SK-N-SH (cell line): Measurements from ENCODE around the gene RGS7. TPM values are rescaled to one million over a fixed set of nuclear protein-coding genes. Genes with fewer than 3 reads are reported as not detected.

ENCODE experiments used
- CTCF ChIA-PET: fragments of 300-600, 350-600 bp; formaldehyde crosslinking; extraction: SDS; loops from one replicate; lab custom pipeline; 2021; lab: Yijun Ruan, JAX
- POLR2A ChIA-PET: fragments of 350-600 bp; sonication (Branson Sonifier 250); formaldehyde crosslinking; extraction: SDS; loops from one replicate; lab custom pipeline; 2020; ENCODE audit warnings: antibody characterized with exemption, inconsistent platforms; lab: Yijun Ruan, JAX
- DNase-seq: peaks from one replicate; pipeline ENCODE4 v3.0.0; 2012
- H2AFZ ChIP-seq: fragments of 200-600 bp; sonication (generic); 2 replicates; pipeline ENCODE4 v1.8.1; 2016; ENCODE audit warnings: antibody characterized with exemption, mild to moderate bottlenecking, low read depth
- H3F3A ChIP-seq: fragments of 200-600 bp; sonication (generic); replicated peaks from 2 replicates; pipeline ENCODE3; 2016; ENCODE audit warnings: antibody characterized with exemption, mild to moderate bottlenecking; ENCODE audit not compliant: insufficient read depth
- H3K27ac ChIP-seq, 2 experiments: fragments of 200-500 bp in 1 of 2; fragments of 200-600 bp in 1 of 2; sonication (Bioruptor generic) in 1 of 2; sonication (generic), shearing (Covaris generic) in 1 of 2; 2 replicates each; pipeline versions ENCODE4 v1.5.1 to v1.6.1; 2014 to 2016; ENCODE audit warnings: low read depth in 2 of 2, inconsistent platforms in 1 of 2, low read length in 1 of 2, mild to moderate bottlenecking in 1 of 2, mixed read lengths in 1 of 2
- H3K27me3 ChIP-seq: fragments of 200-600 bp; sonication (generic), shearing (Covaris generic); 2 replicates; pipeline ENCODE4 v1.6.1; 2016; ENCODE audit warnings: mixed run types; ENCODE audit not compliant: insufficient read depth
- H3K36me3 ChIP-seq, 2 experiments: fragments of 200-500 bp in 1 of 2; fragments of 200-600 bp in 1 of 2; sonication (Bioruptor generic) in 1 of 2; sonication (generic) in 1 of 2; replicated peaks in 1 of 2; 2 replicates each; pipeline versions ENCODE3 to v1.5.1; 2014 to 2016; ENCODE audit warnings: low read length in 1 of 2, mild to moderate bottlenecking in 1 of 2; ENCODE audit not compliant: insufficient read depth in 2 of 2, control insufficient read depth in 1 of 2
- H3K4me1 ChIP-seq, 2 experiments: fragments of 200-500 bp in 1 of 2; fragments of 200-600 bp in 1 of 2; sonication (Bioruptor generic) in 1 of 2; sonication (generic), shearing (Covaris generic) in 1 of 2; 2 replicates each; pipeline versions ENCODE4 v1.5.1 to v1.6.1; 2014 to 2016; ENCODE audit warnings: low read depth in 1 of 2, low read length in 1 of 2, mixed run types in 1 of 2; ENCODE audit not compliant: insufficient read depth in 2 of 2, control insufficient read depth in 1 of 2
- H3K4me2 ChIP-seq: fragments of 200-600 bp; sonication (generic), shearing (Covaris generic); 2 replicates; pipeline ENCODE4 v1.6.1; 2017; ENCODE audit warnings: mixed run types
- H3K4me3 ChIP-seq, 2 experiments: fragments of 200-500 bp in 1 of 2; fragments of 200-600 bp in 1 of 2; sonication (Bioruptor generic) in 1 of 2; sonication (generic), shearing (Covaris generic) in 1 of 2; 2 replicates each; pipeline versions ENCODE4 v1.5.1 to v1.8.1; 2014 to 2016; ENCODE audit warnings: low read depth in 2 of 2, inconsistent platforms in 1 of 2, low read length in 1 of 2, mild to moderate bottlenecking in 1 of 2, mixed read lengths in 1 of 2, moderate library complexity in 1 of 2
- H3K79me2 ChIP-seq: fragments of 200-600 bp; sonication (generic); 2 replicates; pipeline ENCODE4 v1.8.1; 2017; ENCODE audit warnings: mild to moderate bottlenecking; ENCODE audit not compliant: insufficient read depth
- H3K9ac ChIP-seq: fragments of 200-600 bp; sonication (generic); 2 replicates; pipeline ENCODE4 v1.6.1; 2017; ENCODE audit warnings: mixed run types
- H3K9me2 ChIP-seq: fragments of 200-600 bp; sonication (generic); 2 replicates; pipeline ENCODE4 v1.6.1; 2017; ENCODE audit warnings: mixed run types
- H3K9me3 ChIP-seq: fragments of 200-600 bp; sonication (generic); 2 replicates; pipeline ENCODE4 v1.6.1; 2017; ENCODE audit warnings: mixed run types, mild to moderate bottlenecking, moderate library complexity
- H4K20me1 ChIP-seq: fragments of 200-600 bp; sonication (generic); 2 replicates; pipeline ENCODE4 v1.6.1; 2017; ENCODE audit warnings: mild to moderate bottlenecking, mixed run types; ENCODE audit not compliant: insufficient read depth
- CHD2 ChIP-seq: fragments of 150-350 bp; IDR thresholded peaks from 2 replicates; pipeline ENCODE4 v1.6.1; 2018; ENCODE audit warnings: low read length; ENCODE audit not compliant: partially characterized antibody
- CTCF ChIP-seq: fragments of 200-600 bp; sonication (generic); IDR thresholded peaks from 2 replicates; pipeline ENCODE4 v1.6.1; 2017; ENCODE audit warnings: antibody characterized with exemption, mild to moderate bottlenecking, moderate library complexity
- ELF1 ChIP-seq: IDR thresholded peaks from 2 replicates; pipeline ENCODE4 v1.4.0; 2012
- EP300 ChIP-seq, 2 experiments: IDR thresholded peaks; 2 replicates each; pipeline versions ENCODE4 v1.4.0 to v1.6.1; 2012; ENCODE audit warnings: borderline replicate concordance in 1 of 2, low read depth in 1 of 2, low read length in 1 of 2
- FOSL2 ChIP-seq: IDR thresholded peaks from 2 replicates; pipeline ENCODE4 v1.4.0; 2012; ENCODE audit warnings: low read depth, mild to moderate bottlenecking, moderate library complexity, borderline replicate concordance
- FOXJ3 ChIP-seq: sonication (generic); formaldehyde crosslinking; IDR thresholded peaks from 2 replicates; pipeline ENCODE4 v1.5.1; 2020; ENCODE audit warnings: mild to moderate bottlenecking, missing genetic modification reagents
- GABPA ChIP-seq: IDR thresholded peaks from 2 replicates; pipeline ENCODE4 v1.4.0; 2012; ENCODE audit warnings: low read depth, mild to moderate bottlenecking
- IRF3 ChIP-seq: fragments of 150-350 bp; IDR thresholded peaks from 2 replicates; pipeline ENCODE4 v1.6.1; 2016; ENCODE audit warnings: mild to moderate bottlenecking, low read depth, low read length
- MEF2A ChIP-seq: IDR thresholded peaks from 2 replicates; pipeline ENCODE4 v1.4.0; 2012; ENCODE audit warnings: low read depth, borderline replicate concordance
- NFIC ChIP-seq: IDR thresholded peaks from 2 replicates; pipeline ENCODE4 v1.4.0; 2012; ENCODE audit warnings: borderline replicate concordance
- REST ChIP-seq: IDR thresholded peaks from 2 replicates; pipeline ENCODE4 v1.6.1; 2012; ENCODE audit warnings: mild to moderate bottlenecking, low read depth, low read length, moderate library complexity
- RFX5 ChIP-seq: IDR thresholded peaks from 2 replicates; pipeline ENCODE4 v1.6.1; 2012; ENCODE audit warnings: mild to moderate bottlenecking, improper control_type of control experiment, low read length
- RXRA ChIP-seq: IDR thresholded peaks from 2 replicates; pipeline ENCODE4 v1.4.0; 2012; ENCODE audit warnings: low read depth, mild to moderate bottlenecking, borderline replicate concordance
- SIN3A ChIP-seq: IDR thresholded peaks from 2 replicates; pipeline ENCODE4 v1.6.1; 2012; ENCODE audit warnings: low read depth, mild to moderate bottlenecking, low read length, moderate library complexity, borderline replicate concordance
- TCF12 ChIP-seq: IDR thresholded peaks from 2 replicates; pipeline ENCODE4 v1.4.0; 2012
- TEAD4 ChIP-seq: IDR thresholded peaks from 2 replicates; pipeline ENCODE4 v1.4.0; 2012; ENCODE audit warnings: mild to moderate bottlenecking, borderline replicate concordance; ENCODE audit not compliant: insufficient read depth
- YY1 ChIP-seq: IDR thresholded peaks from 2 replicates; pipeline ENCODE4 v1.4.0; 2012; ENCODE audit warnings: low read depth, mild to moderate bottlenecking
- WGBS: methylation state at CpG from one replicate; pipeline ENCODE4 v1.1.6; 2017; ENCODE audit warnings: low lambda C conversion rate; 5-methylcytosine and 5-hydroxymethylcytosine counted together
- polyA plus RNA-seq, 3 experiments: library from polyadenylated mRNA; depleted of rRNA; stranded (reverse); fragments of >200 nt; gene quantifications; 2 replicates each; pipeline ENCODE4 v1.2.3, GENCODE V29; 2012
- TF ChIP-seq, protein P1 (sequence below): IDR thresholded peaks from 2 replicates; pipeline ENCODE4 v1.4.0; 2012; ENCODE audit warnings: low read depth

Gene RGS7
- polyA plus RNA-seq, 1 of the 3 experiments (the other 2 are of a cell fraction) = 0.36 TPM

DNA sequence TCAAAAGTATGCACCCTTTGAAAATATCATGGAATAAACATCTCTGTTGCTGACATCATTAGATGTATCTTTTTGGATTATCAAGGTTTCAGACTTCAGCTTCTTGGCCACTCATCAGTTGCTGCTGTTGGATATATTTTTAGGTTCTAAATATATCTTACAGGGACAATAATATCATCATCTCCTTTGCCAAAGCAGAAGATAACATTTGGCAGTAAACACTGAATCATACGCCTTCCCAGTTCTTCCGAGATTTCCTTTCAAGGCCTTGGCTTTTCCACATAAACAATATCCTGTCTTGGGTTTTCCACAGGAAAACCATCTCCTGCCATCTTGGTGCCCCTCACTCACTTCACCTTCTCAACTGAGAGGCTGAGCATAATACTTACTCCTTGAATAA is 39.3 kb downstream of the RGS7 start (continued):
- no peak for TF ChIP-seq SIN3A
- TF ChIP-seq, protein P1, sequence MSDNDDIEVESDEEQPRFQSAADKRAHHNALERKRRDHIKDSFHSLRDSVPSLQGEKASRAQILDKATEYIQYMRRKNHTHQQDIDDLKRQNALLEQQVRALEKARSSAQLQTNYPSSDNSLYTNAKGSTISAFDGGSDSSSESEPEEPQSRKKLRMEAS = no peak
- TF ChIP-seq GABPA = no peak
- TF ChIP-seq RXRA = no peak
- TF ChIP-seq FOXJ3 = no peak

DNA sequence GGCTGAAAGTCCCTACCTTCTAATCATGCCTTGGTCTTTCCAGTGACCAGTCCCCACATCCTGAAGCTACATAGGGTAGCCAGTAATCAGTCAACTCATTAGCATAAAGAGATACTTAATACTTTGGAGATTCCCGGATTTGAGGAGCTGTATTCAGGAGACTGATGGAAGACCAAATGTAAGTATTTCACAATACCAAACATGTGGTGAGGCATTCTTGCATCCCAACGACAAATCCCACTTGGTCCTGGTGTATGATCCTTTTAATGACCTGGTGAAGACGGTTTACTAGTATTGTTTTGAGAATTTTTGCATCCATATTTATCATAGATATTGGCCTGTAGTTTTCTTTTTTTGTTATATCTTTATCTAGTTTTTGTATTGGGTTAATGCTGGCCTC is 40.6 kb downstream of the RGS7 start:
- TF ChIP-seq CHD2 (no peak), SIN3A (no peak), ELF1 (no peak), FOSL2 (no peak), TEAD4 (no peak), NFIC (no peak), TCF12 (no peak), RFX5 (no peak), EP300 (IDR thresholded peaks at IDR 0.05; ENCODE audit: borderline replicate concordance in 1 of 2, low read depth in 1 of 2, low read length in 1 of 2) (no peak), YY1 (no peak), CTCF (no peak), IRF3 (no peak), REST (no peak), GABPA (no peak), MEF2A (no peak)
- TF ChIP-seq, protein P1 = no peak
- POLR2A ChIA-PET = no interaction called here
- no peak overlapping the region for H3K4me2 ChIP-seq
- H3K79me2 ChIP-seq = no peaks in the 10 kb centered on the region
- no peak for DNase-seq
- H3K4me3 ChIP-seq = no peak overlapping the region
- no peaks in the 10 kb centered on the region for H3F3A ChIP-seq
- 23% methylated on average over 3 of the region's 3 CpGs for WGBS
- no peaks in the 10 kb centered on the region for H3K4me1 ChIP-seq
- no peak overlapping the region for H3K27ac ChIP-seq
- H3K36me3 ChIP-seq = no peaks in the 10 kb centered on the region
- no peaks in the 10 kb centered on the region for H3K9me2 ChIP-seq
- CTCF ChIA-PET = interaction anchor here (0.7 to 0.9 kb wide), 2 partner anchors 36 to 428 kb away, joined by 3 read pairs; no protein-coding TSS in a partner anchor
- H4K20me1 ChIP-seq = no peaks in the 10 kb centered on the region
- no peaks in the 10 kb centered on the region for H3K9me3 ChIP-seq
- no peak overlapping the region for H3K9ac ChIP-seq
- H3K27me3 ChIP-seq = no peaks in the 10 kb centered on the region
- no peak overlapping the region for H2AFZ ChIP-seq
